IMR-90 (cell line): ENCODE measurements around the gene FARS2. TPM values are rescaled to one million over a fixed set of nuclear protein-coding genes. Genes with fewer than 3 reads are reported as not detected.

Experiments used
- ATAC-seq: fragments of 200-7000 bp; cut with Tn5 transposase; 2 replicates; pipeline ENCODE4 v1.9.1; 2020; ENCODE audit warnings: low read depth, mild to moderate bottlenecking, moderate library complexity
- BruUV-seq: library from RNA; stranded (reverse); fragments of 400-500 nt; replicated peaks from 2 replicates; lab custom pipeline; 2021; lab: Mats Ljungman, UMichigan
- CTCF ChIA-PET: fragments of 300-600 bp; formaldehyde crosslinking; extraction: SDS; loops from one replicate; lab custom pipeline; 2021; ENCODE audit warnings: antibody characterized with exemption; lab: Yijun Ruan, JAX
- POLR2A ChIA-PET: fragments of 300-600 bp; sonication (Branson Sonifier 250); formaldehyde crosslinking; loops from one replicate; lab custom pipeline; 2022; ENCODE audit warnings: antibody characterized with exemption; ENCODE audit not compliant: unreplicated experiment; lab: Charles Lee
- DNase-seq: peaks from one replicate; pipeline ENCODE4 v3.0.0; 2013
- H2AFZ ChIP-seq: replicated peaks from 2 replicates; pipeline ENCODE3; 2013; ENCODE audit warnings: low read length, mild to moderate bottlenecking; ENCODE audit not compliant: poor library complexity
- H2AK5ac ChIP-seq: 2 replicates; pipeline ENCODE4 v1.6.1; 2013; ENCODE audit warnings: low read depth, low read length, inconsistent platforms
- H2AK9ac ChIP-seq: replicated peaks from 2 replicates; pipeline ENCODE3; 2013; ENCODE audit warnings: mild to moderate bottlenecking, low read depth, low read length, moderate library complexity; ENCODE audit not compliant: poor library complexity
- H2BK120ac ChIP-seq: 2 replicates; pipeline ENCODE4 v1.6.1; 2013; ENCODE audit warnings: low read depth, low read length, inconsistent platforms
- H2BK15ac ChIP-seq: 3 replicates; pipeline ENCODE4 v1.6.1; 2013; ENCODE audit warnings: low read depth, low read length, inconsistent platforms
- H2BK20ac ChIP-seq: 2 replicates; pipeline ENCODE4 v1.6.1; 2013; ENCODE audit warnings: low read depth, mild to moderate bottlenecking, inconsistent platforms, low read length, moderate library complexity
- H2BK5ac ChIP-seq: 2 replicates; pipeline ENCODE4 v1.6.1; 2013; ENCODE audit warnings: mild to moderate bottlenecking, low read depth, low read length, inconsistent platforms; ENCODE audit not compliant: poor library complexity, severe bottlenecking
- H3K14ac ChIP-seq: replicated peaks from 2 replicates; pipeline ENCODE4 v1.6.1; 2013; ENCODE audit warnings: low read depth, low read length, inconsistent platforms
- H3K18ac ChIP-seq: 2 replicates; pipeline ENCODE4 v1.6.1; 2013; ENCODE audit warnings: low read depth, low read length, control low read depth
- H3K23ac ChIP-seq: 2 replicates; pipeline ENCODE4 v1.6.1; 2013; ENCODE audit warnings: low read depth, low read length, inconsistent platforms
- H3K27ac ChIP-seq: 2 replicates; pipeline ENCODE4 v1.5.1; 2013; ENCODE audit warnings: mild to moderate bottlenecking, control low read depth, low read length; ENCODE audit not compliant: insufficient read depth
- H3K27me3 ChIP-seq: 2 replicates; pipeline ENCODE4 v1.6.1; 2013; ENCODE audit warnings: low read length; ENCODE audit not compliant: control insufficient read depth, insufficient read depth
- H3K36me3 ChIP-seq: 2 replicates; pipeline ENCODE4 v1.6.1; 2013; ENCODE audit warnings: low read length, mixed read lengths; ENCODE audit not compliant: control insufficient read depth, insufficient read depth
- H3K4ac ChIP-seq: 2 replicates; pipeline ENCODE4 v1.6.1; 2013; ENCODE audit warnings: low read depth, low read length, inconsistent platforms
- H3K4me1 ChIP-seq: 2 replicates; pipeline ENCODE4 v1.6.1; 2013; ENCODE audit warnings: low read length, mixed read lengths; ENCODE audit not compliant: control insufficient read depth, insufficient read depth
- H3K4me2 ChIP-seq: 2 replicates; pipeline ENCODE4 v1.6.1; 2013; ENCODE audit warnings: low read depth, mild to moderate bottlenecking, control low read depth, low read length, moderate library complexity
- H3K4me3 ChIP-seq: 2 replicates; pipeline ENCODE4 v1.5.1; 2013; ENCODE audit warnings: low read depth, mild to moderate bottlenecking, control low read depth, low read length, moderate library complexity; ENCODE audit not compliant: insufficient read depth
- H3K56ac ChIP-seq: 2 replicates; pipeline ENCODE4 v1.6.1; 2013; ENCODE audit warnings: low read length, inconsistent platforms; ENCODE audit not compliant: insufficient read depth; ENCODE audit errors: extremely low read depth
- H3K79me1 ChIP-seq, 2 experiments: 2 replicates each; pipeline ENCODE4 v1.6.1; 2013; ENCODE audit warnings: low read length in 2 of 2, inconsistent platforms in 1 of 2, low read depth in 1 of 2
- H3K9ac ChIP-seq: 2 replicates; pipeline ENCODE4 v1.6.1; 2013; ENCODE audit warnings: low read depth, low read length, control low read depth
- H3K9me1 ChIP-seq: 2 replicates; pipeline ENCODE4 v1.6.1; 2013; ENCODE audit warnings: low read length, inconsistent platforms; ENCODE audit not compliant: insufficient read depth
- H3K9me3 ChIP-seq: 2 replicates; pipeline ENCODE4 v1.6.1; 2013; ENCODE audit warnings: low read length; ENCODE audit not compliant: control insufficient read depth, insufficient read depth
- H4K20me1 ChIP-seq: 2 replicates; pipeline ENCODE4 v1.6.1; 2013; ENCODE audit warnings: low read length, inconsistent platforms; ENCODE audit not compliant: insufficient read depth
- H4K5ac ChIP-seq: 2 replicates; pipeline ENCODE4 v1.6.1; 2013; ENCODE audit warnings: mild to moderate bottlenecking, low read depth, low read length, control low read depth
- H4K8ac ChIP-seq, 2 experiments: 2 replicates each; pipeline ENCODE4 v1.6.1; 2013; ENCODE audit warnings: low read depth in 2 of 2, low read length in 2 of 2, control low read depth in 1 of 2, inconsistent platforms in 1 of 2
- H4K91ac ChIP-seq: 2 replicates; pipeline ENCODE4 v1.6.1; 2013; ENCODE audit warnings: low read depth, low read length, inconsistent platforms; ENCODE audit not compliant: insufficient read depth
- MAFK ChIP-seq: IDR thresholded peaks from 2 replicates; pipeline ENCODE4 v1.6.1; 2012; ENCODE audit warnings: low read depth, low read length, improper control_type of control experiment
- NFE2L2 ChIP-seq: fragments of 150-350 bp; IDR thresholded peaks from 2 replicates; pipeline ENCODE4 v1.6.1; 2016; ENCODE audit warnings: low read depth, mild to moderate bottlenecking, low read length
- RCOR1 ChIP-seq: IDR thresholded peaks from 2 replicates; pipeline ENCODE4 v1.6.1; 2012; ENCODE audit warnings: mild to moderate bottlenecking, low read length, improper control_type of control experiment; ENCODE audit not compliant: insufficient replicate concordance
- WGBS, 2 experiments: methylation state at CpG; one replicate each; pipeline versions ENCODE4 v1.1.5 to v1.1.7; 2013; ENCODE audit warnings: missing lambda C conversion rate in 2 of 2; ENCODE audit not compliant: insufficient read length in 1 of 2; ENCODE audit errors: extremely low coverage in 2 of 2; 5-methylcytosine and 5-hydroxymethylcytosine counted together
- dilution Hi-C: fragments of 300-500 bp; cut with HindIII; formaldehyde crosslinking; loops from one replicate; pipeline ENCODE4 v1.14.3; 2018; ENCODE audit warnings: low sequenced_read_pairs; ENCODE audit not compliant: unreplicated experiment
- in situ Hi-C: fragments of 300-500 bp; cut with MboI; formaldehyde crosslinking; loops from 3 replicates; pipeline ENCODE4 v1.14.3; 2019; ENCODE audit warnings: low sequenced_read_pairs, inconsistent platforms, mixed read lengths
- intact Hi-C: fragments of 100-400 bp; cut with micrococcal nuclease; formaldehyde crosslinking; loops from 2 replicates; pipeline ENCODE4 v1.10.0; 2022
- polyA plus RNA-seq, 3 experiments: library from polyadenylated mRNA; depleted of rRNA; stranded (reverse); fragments of >200 nt; gene quantifications; 2 replicates each; pipeline ENCODE4 v1.2.3, GENCODE V29; 2012; ENCODE audit warnings: low replicate concordance in 1 of 3
- total RNA-seq: library from RNA; depleted of rRNA; stranded (reverse); fragments of >200 nt; gene quantifications from 2 replicates; pipeline ENCODE4 v1.2.3, GENCODE V29; 2012

Gene FARS2
- total and polyA plus RNA-seq, 2 of the 4 experiments (the other 2 are of a cell fraction) = 12.1 to 28.9 TPM

DNA sequence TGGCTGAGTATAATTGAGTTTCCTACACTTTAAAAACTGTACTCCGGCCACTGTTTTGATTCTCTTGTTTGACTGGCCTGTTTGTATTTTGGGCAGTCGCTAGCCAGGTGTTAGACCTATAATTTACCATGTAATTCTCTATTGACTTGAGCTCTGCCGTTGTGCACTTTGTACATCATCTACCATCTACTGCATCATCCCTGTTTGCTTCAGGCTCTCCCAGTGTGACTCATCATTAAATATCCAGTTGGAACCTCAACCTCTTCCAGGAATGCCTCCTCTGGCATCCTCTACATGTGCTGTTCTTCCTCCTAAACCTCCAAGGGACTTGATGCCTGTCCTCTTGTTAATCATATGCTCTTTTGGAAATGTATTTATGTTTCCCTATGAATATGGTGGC, 72.3 kb downstream of the FARS2 start:
- H3K27ac ChIP-seq = no peak overlapping the region
- WGBS, 2 experiments = 100% methylated on average over 2 of the region's 3 CpGs; no CpG with 5 or more reads in 1 of the 2 experiments
- H2BK20ac ChIP-seq = no peak overlapping the region
- H2AK5ac ChIP-seq = no peak overlapping the region
- H3K4me3 ChIP-seq = no peak overlapping the region
- no peak overlapping the region for H3K23ac ChIP-seq
- no peak overlapping the region for H2BK120ac ChIP-seq
- H3K36me3 ChIP-seq = no peaks in the 10 kb centered on the region
- H4K91ac ChIP-seq = no peak overlapping the region
- H2BK5ac ChIP-seq = no peak overlapping the region
- peak; percentile 60 for DNase-seq
- BruUV-seq = no TSS peak
- no peak overlapping the region for H3K18ac ChIP-seq
- H2AK9ac ChIP-seq = no peak overlapping the region
- in situ Hi-C loops = no loop called here
- no peak overlapping the region for H3K4ac ChIP-seq
- H3K79me1 ChIP-seq = peaks cover 3 to 12% of the 10 kb centered on the region in 2 experiments; a peak in 3 of 4 replicates
- no peak overlapping the region for H2BK15ac ChIP-seq
- peak; percentile 69 for ATAC-seq
- ChIA-PET CTCF (no interaction called here), POLR2A (no interaction called here)
- no peaks in the 10 kb centered on the region for H3K4me1 ChIP-seq
- TF ChIP-seq RCOR1 = no peak
- peak; percentile 35; the same call in 1 of the 2 replicates for TF ChIP-seq NFE2L2
- no peak for TF ChIP-seq MAFK
- no peak overlapping the region for H4K5ac ChIP-seq
- no peak overlapping the region for H3K14ac ChIP-seq
- no peak overlapping the region for H3K4me2 ChIP-seq
- no peak overlapping the region for H2AFZ ChIP-seq
- intact Hi-C loops = no loop called here
- H3K9ac ChIP-seq = no peak overlapping the region
- no peaks in the 10 kb centered on the region for H3K9me1 ChIP-seq
- dilution Hi-C loops = no loop called here
- no peaks in the 10 kb centered on the region; the same call in 1 of the 2 replicates for H4K20me1 ChIP-seq
- no peak overlapping the region for H4K8ac ChIP-seq
- H3K56ac ChIP-seq = no peak overlapping the region
- H3K9me3 ChIP-seq = no peaks in the 10 kb centered on the region
- H3K27me3 ChIP-seq = no peaks in the 10 kb centered on the region
